H54 (cell line): ENCODE results near the gene RBCK1.

ENCODE experiments used
- DNase-seq: peaks from one replicate; pipeline ENCODE4 v3.0.0; 2011; ENCODE audit warnings: low spot score, mixed read lengths; ENCODE audit not compliant: insufficient read length
- FAIRE-seq: peaks from 3 replicates; lab custom pipeline; 2011; peaks lifted over from hg19 to GRCh38; lab: Jason Lieb, UNC
- POLR2A ChIP-seq: IDR thresholded peaks from 2 replicates; pipeline ENCODE4 v1.6.1; 2011; ENCODE audit warnings: low read depth, mild to moderate bottlenecking, low read length

The RBCK1 gene

DNA sequence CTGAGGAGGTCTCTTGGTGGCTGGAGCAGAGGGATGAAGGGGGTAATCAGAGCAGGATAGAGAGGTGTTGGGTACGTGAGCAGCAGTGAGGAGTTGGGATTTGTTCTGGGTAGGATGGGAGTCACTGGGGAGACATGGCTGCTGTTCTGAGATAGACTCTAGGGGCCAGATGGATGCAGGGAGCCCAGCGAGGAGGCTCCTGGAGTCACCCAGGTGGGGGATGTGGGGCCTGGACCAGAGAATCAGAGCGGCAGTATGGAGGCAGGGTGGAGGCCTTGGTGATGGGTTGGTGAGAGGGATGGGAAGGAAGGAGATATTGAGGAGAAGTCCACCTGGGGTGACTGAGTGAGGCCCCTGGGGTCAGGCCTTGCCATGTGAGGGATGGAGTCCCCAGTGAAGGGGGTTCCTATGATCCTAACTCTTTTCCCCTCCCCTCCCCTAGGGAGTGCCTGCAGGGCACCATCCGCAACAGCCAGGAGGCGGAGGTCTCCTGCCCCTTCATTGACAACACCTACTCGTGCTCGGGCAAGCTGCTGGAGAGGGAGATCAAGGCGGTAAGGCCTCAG is 13.7 kb downstream of the RBCK1 start:
- no peak for FAIRE-seq
- no peak for TF ChIP-seq POLR2A
- no peak for DNase-seq

DNA sequence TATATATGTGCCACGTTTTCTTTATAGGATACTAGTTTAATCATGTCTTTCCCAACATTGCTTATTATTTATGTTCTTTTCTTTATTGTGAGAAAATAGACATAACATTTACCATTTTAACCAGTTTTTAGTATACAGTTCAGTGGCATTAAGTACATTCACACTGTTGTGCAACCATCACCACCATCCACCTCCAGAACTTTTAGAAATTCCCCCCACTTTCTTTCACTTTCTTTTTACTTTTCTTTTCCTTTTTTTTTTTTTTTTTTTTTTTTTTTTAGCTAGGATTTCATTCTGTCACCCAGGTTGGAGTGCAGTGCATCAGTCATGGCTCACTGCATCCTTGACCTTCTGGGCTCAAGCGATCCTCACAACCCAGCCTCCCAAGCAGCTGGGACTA is 18.5 kb downstream of the RBCK1 start:
- no peak for DNase-seq
- no peak for FAIRE-seq
- TF ChIP-seq POLR2A, result no peak

DNA sequence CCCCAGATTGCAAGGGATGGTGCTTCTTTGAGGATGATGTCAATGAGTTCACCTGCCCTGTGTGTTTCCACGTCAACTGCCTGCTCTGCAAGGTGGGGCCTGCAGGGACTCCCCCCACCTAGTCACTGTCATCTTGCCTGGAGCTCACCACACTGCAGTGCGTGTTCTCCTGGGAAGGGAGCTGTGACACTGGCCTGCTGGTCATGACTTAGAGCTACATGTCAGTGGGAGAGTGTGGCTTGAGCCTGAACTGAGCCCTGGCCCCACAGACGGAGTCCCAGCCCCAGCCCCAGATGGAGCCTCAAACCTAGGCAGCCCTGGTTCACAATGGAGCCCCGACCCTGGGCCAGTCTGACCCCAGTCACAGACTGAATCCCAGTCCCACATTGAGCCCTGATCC is 19.3 kb downstream of the RBCK1 start:
- FAIRE-seq (no peak), DNase-seq (no peak)
- TF ChIP-seq POLR2A, result no peak

DNA sequence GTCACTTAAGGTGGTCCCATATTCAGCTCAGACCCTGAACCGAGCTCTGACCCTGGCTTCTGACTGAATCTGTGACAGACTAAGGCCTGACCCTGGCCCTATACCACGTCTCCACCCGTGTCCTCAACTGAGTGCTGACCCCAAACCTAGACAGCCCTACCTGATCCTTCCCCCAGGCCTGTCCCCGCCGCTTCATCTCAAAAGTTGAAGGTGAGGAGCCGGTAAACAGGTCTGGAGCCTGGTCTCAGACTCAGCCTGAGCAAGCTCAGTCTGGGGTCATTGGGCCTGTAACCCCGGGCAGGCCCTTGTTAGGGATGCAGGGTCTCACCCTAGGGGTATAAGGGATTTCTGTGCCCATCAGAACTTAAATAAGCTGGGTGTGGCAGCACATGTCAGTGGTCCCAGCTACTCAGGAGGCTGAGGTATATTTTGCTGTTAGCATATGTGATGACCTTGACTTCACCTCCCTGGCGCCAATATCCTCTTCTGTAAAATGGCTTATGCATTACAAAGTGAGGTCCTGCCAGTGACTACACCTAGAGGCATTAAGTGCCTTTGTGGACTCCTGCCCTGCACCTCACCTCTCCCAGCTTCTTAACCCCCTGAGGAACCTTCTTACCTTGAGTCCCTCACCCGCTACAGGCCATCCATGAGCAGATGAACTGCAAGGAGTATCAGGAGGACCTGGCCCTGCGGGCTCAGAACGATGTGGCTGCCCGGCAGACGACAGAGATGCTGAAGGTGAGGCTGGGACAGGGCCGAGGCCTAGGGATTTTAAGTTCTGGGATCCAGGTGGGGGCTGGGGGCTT is 20.0 kb downstream of the RBCK1 start:
- DNase-seq (no peak), FAIRE-seq (no peak)
- TF ChIP-seq POLR2A, result no peak

DNA sequence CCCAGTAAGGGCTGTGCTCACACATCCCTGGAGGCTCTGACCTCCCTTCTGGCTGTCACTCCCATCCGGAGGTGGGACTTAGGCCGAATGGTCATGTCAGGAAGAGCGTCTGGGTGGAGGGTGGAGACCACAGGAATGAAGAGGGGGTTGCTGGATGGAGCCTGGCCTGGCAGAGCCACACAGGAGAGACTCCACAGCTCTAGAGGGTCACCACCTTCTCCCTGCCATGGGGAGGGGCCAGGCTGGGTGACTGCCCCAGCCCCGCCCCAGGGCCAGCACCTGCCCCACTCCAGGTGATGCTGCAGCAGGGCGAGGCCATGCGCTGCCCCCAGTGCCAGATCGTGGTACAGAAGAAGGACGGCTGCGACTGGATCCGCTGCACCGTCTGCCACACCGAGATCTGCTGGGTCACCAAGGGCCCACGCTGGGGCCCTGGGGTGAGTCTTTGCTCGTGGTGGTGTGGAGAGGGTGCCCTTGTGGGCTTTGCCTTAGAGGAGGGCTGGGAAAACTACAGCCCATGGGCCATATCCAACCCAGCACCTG is 20.6 kb downstream of the RBCK1 start:
- no peak for DNase-seq
- no peak for TF ChIP-seq POLR2A
- FAIRE-seq, result no peak

DNA sequence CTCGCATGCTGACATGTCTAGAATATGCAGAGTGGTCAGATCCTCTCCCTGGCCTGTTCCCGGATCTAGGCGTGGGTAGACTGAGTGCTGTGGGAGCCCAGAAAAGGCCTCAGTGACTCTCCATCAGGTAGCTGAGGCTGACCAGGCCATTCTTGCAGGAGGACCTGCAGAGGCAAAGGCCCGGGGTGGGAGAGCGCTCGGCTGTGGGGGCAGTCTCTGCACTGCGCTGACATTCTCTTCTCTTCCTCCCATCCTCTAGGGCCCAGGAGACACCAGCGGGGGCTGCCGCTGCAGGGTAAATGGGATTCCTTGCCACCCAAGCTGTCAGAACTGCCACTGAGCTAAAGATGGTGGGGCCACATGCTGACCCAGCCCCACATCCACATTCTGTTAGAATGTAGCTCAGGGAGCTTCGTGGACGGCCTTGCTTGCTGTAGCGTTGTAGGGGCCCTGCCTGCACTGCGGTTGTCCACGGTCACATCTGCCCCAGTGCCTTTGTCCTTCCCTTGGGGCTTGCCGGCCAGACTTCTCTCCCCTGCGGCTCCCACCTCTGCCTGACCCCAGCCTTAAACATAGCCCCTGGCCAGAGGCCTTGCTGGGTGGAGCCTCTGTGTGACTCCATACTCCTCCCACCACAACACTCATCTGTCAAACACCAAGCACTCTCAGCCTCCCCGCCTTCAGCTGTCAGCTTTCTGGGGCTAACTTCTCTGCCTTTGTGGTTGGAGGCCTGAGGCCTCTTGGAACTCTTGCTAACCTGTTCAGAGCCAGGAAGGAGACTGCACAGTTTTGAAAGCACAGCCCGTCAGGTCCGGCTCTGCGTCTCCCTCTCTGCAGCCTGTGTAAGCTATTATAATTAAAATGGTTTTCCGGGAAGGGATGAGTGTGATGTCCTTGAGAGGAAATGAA is 22.2 kb downstream of the RBCK1 start:
- DNase-seq (no peak), FAIRE-seq (no peak)
- TF ChIP-seq POLR2A, result no peak

DNA sequence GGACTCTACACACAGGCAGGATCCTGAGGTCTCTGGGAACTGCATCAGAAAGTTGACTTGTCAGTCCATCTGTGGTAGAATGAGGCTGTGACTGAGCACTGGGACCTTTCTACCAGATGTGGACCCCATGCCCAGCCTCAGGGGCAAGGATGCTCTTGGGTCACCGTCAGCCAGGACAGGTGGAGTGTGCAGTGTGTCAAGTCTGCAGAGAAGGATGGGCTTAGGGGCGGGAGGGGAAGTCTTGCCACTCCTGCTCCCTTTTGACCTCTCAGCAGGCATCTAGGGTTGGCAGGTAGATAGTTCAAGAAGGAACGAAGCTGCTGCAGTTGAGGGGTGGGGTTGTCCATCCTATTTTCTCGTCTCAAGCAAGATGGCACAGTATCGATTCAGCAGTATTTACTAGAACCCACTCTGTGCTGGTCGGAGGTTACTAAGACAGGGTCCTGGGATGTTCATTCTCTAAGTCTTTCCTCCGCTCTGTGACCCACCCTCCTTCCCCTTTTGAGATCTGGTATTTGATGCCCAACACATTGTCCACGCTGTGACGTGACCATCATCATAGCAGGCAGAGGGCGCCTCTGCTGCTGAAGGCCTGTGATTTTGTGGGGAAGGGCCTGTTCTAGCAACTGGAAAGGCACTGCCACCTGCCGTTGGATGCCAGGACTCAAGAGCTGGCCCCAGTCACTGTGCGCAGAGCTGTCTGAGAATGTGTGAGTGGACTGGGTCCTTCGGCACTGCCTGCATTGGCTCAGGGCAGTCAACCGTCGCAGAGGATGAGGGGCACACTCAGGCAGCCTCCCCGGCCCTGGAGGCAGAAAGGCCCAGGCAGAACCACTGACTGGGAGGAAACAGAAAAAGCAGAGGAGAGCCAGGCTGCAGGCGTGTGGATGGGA is 23.2 kb downstream of the RBCK1 start:
- DNase-seq, result no peak
- no peak for FAIRE-seq
- no peak for TF ChIP-seq POLR2A

DNA sequence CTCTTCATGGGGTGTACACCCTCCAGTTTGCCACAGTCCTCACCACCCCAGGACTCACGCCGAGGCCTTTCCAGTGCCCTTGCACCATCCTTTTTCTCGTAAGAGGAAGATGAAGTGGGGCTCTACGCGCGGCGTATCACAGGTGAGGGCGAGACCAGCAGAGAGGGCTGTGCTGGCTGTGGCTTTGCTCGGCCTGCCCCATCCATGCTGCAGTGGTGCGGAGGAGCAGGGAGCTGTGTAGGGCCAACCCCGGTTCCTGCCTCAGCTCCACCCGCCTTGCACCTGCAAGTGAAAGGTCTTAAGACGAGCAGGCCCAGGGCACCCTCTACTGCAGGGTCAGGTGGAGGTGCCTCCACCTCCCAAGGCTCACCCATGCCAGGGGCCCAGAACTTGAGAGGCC is 24.1 kb downstream of the RBCK1 start:
- no peak for FAIRE-seq
- TF ChIP-seq POLR2A, result no peak
- no peak for DNase-seq

DNA sequence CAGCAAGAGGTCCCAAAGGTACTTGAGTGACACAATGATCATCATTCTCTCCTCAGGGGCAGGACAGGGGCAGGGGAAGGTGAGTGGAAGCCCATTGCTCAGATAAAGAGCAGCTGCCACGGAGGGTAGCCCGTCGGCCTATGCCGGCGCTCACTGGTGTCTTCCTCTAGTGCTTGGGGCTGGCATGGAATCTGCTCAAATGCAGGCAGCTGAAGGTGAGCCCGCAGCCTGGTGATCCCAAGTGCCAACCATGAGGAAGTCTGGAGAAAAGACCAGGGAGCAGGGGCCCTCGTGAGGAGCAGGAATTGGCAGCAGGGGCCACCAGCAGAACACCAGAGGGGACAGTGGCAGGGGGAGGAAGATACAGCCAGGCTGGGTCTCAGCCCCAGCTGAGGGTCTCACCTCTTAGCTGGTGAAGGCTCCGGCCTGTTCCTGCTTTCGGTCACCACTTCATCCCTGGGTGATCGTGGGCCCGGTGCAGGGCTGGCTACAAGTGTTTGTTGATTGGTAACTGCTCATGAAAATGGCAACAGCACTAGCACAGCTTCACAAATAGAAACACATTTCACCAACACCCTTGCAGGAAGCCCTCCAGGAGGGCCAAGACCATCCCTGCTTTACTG is 24.7 kb downstream of the RBCK1 start:
- no peak for TF ChIP-seq POLR2A
- FAIRE-seq (no peak), DNase-seq (no peak)

DNA sequence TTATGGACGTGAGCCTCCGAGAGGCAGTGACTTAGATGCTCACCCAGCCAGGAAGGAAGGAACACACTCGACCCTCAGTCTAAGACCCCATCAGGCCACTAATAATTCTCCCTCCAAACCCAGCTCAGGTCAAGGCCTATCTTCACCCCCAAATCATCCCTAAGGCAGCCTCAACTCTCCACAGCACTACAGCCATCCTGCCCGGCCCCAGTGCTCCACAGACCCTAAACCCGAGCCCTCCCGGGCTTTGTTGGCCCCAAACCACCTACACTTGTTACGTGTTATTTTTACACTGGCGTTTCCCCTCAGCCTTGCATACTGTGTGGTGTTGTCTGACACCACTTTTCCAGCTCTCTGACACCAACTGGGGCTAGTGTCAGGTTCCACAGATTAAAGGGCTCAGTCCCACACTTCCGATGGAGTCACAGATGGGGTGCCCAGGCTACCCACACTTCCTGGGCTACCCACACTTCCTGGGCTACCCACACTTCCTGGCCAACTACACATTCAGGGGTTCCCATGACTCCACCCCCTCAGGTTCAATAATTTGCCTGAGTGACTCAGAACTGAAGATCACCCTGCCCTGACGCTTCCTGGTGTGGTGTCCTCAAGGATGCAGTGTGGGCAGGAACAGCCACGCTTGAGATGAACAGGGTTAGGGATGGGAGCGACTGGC is 25.3 kb downstream of the RBCK1 start:
- FAIRE-seq (no peak), DNase-seq (no peak)
- TF ChIP-seq POLR2A, result no peak

DNA sequence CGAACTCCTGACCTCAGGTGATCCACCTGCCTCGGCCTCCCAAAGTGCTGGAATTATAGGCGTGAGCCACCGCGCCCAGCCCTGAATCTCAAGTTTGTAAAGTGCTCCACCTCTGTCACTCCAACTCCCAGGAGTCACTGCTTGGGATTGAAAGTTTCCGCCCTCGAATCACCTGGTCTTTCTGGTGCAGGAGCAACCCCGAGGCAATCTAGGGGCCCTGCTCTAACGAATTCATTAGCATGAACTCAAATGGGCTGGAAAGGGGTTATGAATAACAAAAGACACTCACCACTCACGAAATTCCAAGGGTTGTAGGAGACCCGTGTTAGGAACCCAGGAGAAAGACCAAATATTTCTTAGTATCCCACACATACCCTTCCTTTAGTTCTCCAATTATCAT is 26.1 kb downstream of the RBCK1 start:
- no peak for FAIRE-seq

DNA sequence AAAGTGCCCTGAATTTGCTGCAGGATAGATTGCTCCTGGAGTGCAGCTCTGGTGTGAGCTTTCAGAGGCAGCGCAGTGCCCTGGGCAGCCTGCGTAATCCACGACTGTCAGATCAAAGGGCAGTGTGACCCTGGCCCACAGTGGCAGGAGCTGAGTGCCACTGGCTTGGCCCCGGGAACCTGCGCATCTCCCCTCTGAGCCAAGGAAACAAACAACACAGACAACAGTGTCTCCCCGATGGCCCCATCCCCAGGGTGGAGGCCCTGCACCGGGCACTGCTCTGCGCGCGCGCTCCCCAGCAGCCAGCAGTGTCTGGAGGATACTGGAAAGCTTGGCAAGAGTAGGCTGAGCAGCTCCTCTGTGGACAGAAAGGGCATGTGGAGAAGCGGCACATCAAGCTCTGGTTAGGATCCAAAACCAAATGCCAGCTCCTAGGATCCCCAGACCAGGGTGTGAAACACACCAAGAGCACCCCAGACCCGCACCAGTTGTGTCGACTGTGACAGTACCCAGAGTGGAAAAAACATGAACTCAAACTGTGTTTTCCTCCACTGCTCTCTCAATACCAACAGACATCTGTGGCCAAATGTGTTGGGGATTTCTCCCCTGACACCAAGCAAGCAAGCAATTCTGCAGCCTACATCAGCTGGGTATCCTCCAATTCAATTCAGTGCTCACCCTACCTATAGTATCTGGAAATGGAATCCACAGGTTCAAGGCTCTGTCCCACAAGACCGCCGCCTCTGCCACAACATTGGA is 26.7 kb downstream of the RBCK1 start:
- FAIRE-seq, result no peak

More for the DNA sequence above, 26.1 kb downstream of the RBCK1 start:
- DNase-seq, result no peak
- TF ChIP-seq POLR2A, result no peak

More for the DNA sequence above, 26.7 kb downstream of the RBCK1 start:
- no peak for DNase-seq
- no peak for TF ChIP-seq POLR2A
